GM21737 (cell line): ENCODE measurements around the gene ASTN2.

Experiments used
- ATAC-seq: cut with Tn5 transposase; IDR thresholded peaks from one replicate; pipeline ENCODE4 v1.9.1; 2021; ENCODE audit warnings: mild to moderate bottlenecking, moderate library complexity; ENCODE audit not compliant: unreplicated experiment

Gene ASTN2

GRCh38 chr9:117304549-117304948 lies 110.3 kb downstream of the ASTN2 start:
- no peak for ATAC-seq

GRCh38 chr9:117303643-117304230 lies 111.1 kb downstream of the ASTN2 start:
- ATAC-seq, result no peak

GRCh38 chr9:117302487-117302886 lies 112.4 kb downstream of the ASTN2 start:
- no peak for ATAC-seq

- ATAC-seq, result no peak
Measured at GRCh38 chr9:117300371-117301110, 114.3 kb downstream of the ASTN2 start.

GRCh38 chr9:117296453-117296852 lies 118.4 kb downstream of the ASTN2 start:
- no peak for ATAC-seq

- ATAC-seq, result no peak
Measured at GRCh38 chr9:117293206-117294114, 121.4 kb downstream of the ASTN2 start.

- ATAC-seq, result no peak
Measured at GRCh38 chr9:117290856-117291622, 123.8 kb downstream of the ASTN2 start.

GRCh38 chr9:117290306-117290840 lies 124.5 kb downstream of the ASTN2 start:
- ATAC-seq, result no peak

- ATAC-seq, result no peak
Measured at GRCh38 chr9:117286245-117286644, 128.6 kb downstream of the ASTN2 start.

- no peak for ATAC-seq
Measured at GRCh38 chr9:117284414-117284813, 130.4 kb downstream of the ASTN2 start.

- ATAC-seq, result no peak
Measured at GRCh38 chr9:117282541-117282940, 132.3 kb downstream of the ASTN2 start.

- no peak for ATAC-seq
Measured at GRCh38 chr9:117278471-117279035, 136.3 kb downstream of the ASTN2 start.

GRCh38 chr9:117278020-117278419 lies 136.8 kb downstream of the ASTN2 start:
- no peak for ATAC-seq

GRCh38 chr9:117276444-117276843 lies 138.4 kb downstream of the ASTN2 start:
- ATAC-seq, result no peak

GRCh38 chr9:117273612-117274011 lies 141.2 kb downstream of the ASTN2 start:
- ATAC-seq, result no peak

GRCh38 chr9:117268847-117269446 lies 145.9 kb downstream of the ASTN2 start:
- ATAC-seq, result no peak

GRCh38 chr9:117266855-117267497 lies 147.9 kb downstream of the ASTN2 start:
- no peak for ATAC-seq

GRCh38 chr9:117265253-117265652 lies 149.6 kb downstream of the ASTN2 start:
- ATAC-seq, result no peak

- no peak for ATAC-seq
Measured at GRCh38 chr9:117258184-117258866, 156.5 kb downstream of the ASTN2 start.
